Left lung (tissue), 10 donors: ENCODE measurements around the gene ELF5. TPM values are rescaled to one million over a fixed set of nuclear protein-coding genes. Genes with fewer than 3 reads are reported as not detected.

ENCODE experiments used
- ATAC-seq: fragments of 200-7000 bp; cut with Tn5 transposase; one replicate; pipeline ENCODE4 v1.9.1; 2020; ENCODE audit warnings: moderate library complexity
- DNase-seq, 4 donors: peaks; one replicate each; pipeline ENCODE4 v3.0.0-alpha.2; 2013 to 2020
- H3K27ac ChIP-seq, 2 donors: fragments of 200-600 bp; sonication (generic) in 1 of 2; one replicate each; pipeline versions ENCODE4 v1.5.0 to v1.8.0; 2020 to 2021
- H3K27me3 ChIP-seq, 2 donors: fragments of 200-600 bp; sonication (generic) in 1 of 2; one replicate each; pipeline versions ENCODE4 v1.5.0 to v1.8.0; 2020 to 2021
- H3K36me3 ChIP-seq, 2 donors: fragments of 200-600 bp; sonication (generic) in 1 of 2; one replicate each; pipeline versions ENCODE4 v1.5.0 to v1.8.0; 2020 to 2021
- H3K4me1 ChIP-seq, 2 donors: fragments of 200-600 bp; one replicate each; pipeline ENCODE4 v1.8.0; 2021
- H3K4me3 ChIP-seq, 2 donors: fragments of 200-600 bp; sonication (generic) in 1 of 2; one replicate each; pipeline versions ENCODE4 v1.5.0 to v1.8.0; 2020 to 2021; ENCODE audit warnings: mild to moderate bottlenecking in 1 of 2
- H3K9me3 ChIP-seq, 2 donors: fragments of 200-600 bp; sonication (generic) in 1 of 2; one replicate each; pipeline versions ENCODE4 v1.5.0 to v1.8.0; 2020 to 2021
- intact Hi-C, 2 donors: fragments of 100-400 bp; cut with DNase I; formaldehyde crosslinking; loops; one replicate each; pipeline versions ENCODE4 v1.11.2 to v1.14.2; 2022
- polyA plus RNA-seq, 6 donors: library from polyadenylated mRNA; unstranded; fragments of 120-200 nt; gene quantifications; one replicate each; pipeline ENCODE4 v1.2.1, GENCODE V29; 2013; ENCODE audit not compliant: insufficient read length in 6 of 6
- total RNA-seq, 2 donors: library from RNA; stranded (reverse); fragmentation: NEBNext Ultra II Directional; extraction: Animal tissue kit (Norgen Biotek cat#: 25700); gene quantifications; one replicate each; pipeline ENCODE4 v1.2.1, GENCODE V29; 2021
- TF ChIP-seq, protein P1 (sequence below), 2 donors: fragments of 200-600 bp; sonication (generic) in 1 of 2; IDR thresholded peaks; one replicate each; pipeline versions ENCODE4 v1.5.0 to v1.8.0; 2021; ENCODE audit warnings: antibody characterized with exemption in 2 of 2
- donor health status: DM: no; HTN: yes; CAD: no.
- donor health status: DM: no; HTN: no; CAD: no.

The ELF5 gene
- total and polyA plus RNA-seq, 8 donors: 5.1 to 41.7 (median 28.4) TPM

DNA sequence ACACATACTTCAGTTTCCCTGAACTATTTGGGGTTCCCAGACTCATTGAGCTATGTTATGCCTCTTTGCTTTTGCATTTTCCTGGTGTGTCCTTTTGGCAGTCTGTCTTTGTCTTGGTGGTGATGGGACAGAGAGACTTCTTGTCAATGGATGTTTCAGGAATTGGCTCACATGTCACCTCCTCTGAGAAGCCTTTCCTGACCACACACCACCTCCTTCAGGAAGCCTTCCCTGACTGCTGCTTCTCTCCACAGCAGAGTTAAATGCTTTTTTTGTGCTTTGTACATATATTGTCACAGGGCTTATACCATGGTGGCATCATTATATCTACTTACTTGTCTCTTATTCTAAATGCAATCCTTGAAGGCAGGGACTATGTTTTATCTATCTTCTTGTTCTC, 28.5 kb upstream of the ELF5 start:
- Histone ChIP-seq H3K4me3 (no peak overlapping the region), H3K4me1 (no peaks in the 10 kb centered on the region), H3K36me3 (no peaks in the 10 kb centered on the region), H3K9me3 (no peaks in the 10 kb centered on the region), H3K27ac (no peak overlapping the region), H3K27me3 (peaks cover 0 to 12% of the 10 kb centered on the region in 2 donors)
- DNase-seq (no peak), ATAC-seq (no peak)
- TF ChIP-seq, protein P1, sequence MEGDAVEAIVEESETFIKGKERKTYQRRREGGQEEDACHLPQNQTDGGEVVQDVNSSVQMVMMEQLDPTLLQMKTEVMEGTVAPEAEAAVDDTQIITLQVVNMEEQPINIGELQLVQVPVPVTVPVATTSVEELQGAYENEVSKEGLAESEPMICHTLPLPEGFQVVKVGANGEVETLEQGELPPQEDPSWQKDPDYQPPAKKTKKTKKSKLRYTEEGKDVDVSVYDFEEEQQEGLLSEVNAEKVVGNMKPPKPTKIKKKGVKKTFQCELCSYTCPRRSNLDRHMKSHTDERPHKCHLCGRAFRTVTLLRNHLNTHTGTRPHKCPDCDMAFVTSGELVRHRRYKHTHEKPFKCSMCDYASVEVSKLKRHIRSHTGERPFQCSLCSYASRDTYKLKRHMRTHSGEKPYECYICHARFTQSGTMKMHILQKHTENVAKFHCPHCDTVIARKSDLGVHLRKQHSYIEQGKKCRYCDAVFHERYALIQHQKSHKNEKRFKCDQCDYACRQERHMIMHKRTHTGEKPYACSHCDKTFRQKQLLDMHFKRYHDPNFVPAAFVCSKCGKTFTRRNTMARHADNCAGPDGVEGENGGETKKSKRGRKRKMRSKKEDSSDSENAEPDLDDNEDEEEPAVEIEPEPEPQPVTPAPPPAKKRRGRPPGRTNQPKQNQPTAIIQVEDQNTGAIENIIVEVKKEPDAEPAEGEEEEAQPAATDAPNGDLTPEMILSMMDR (IDR thresholded peaks at IDR 0.05): no peak
- intact Hi-C loops: no loop called here

DNA sequence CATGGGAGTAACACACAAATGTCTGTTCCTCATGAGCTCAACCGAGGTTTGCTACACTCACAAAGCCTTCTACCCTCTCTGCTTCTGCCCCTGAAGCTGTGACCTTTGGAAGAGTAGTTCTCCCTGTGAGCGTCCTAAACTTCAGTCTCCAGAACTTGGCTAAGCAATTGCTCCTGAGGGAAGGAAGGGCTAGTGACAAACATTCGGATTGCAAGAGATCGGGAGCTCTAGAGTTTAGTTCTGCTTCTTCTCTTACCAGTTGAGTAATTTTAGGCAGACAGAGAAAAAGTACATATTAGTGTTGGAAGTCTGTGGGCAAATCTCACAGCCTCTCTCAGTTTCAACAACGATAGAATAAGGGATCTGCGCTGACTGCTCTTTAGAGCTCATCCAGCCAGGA, 27.3 kb upstream of the ELF5 start:
- Histone ChIP-seq H3K9me3 (no peaks in the 10 kb centered on the region), H3K36me3 (no peaks in the 10 kb centered on the region), H3K4me1 (no peaks in the 10 kb centered on the region), H3K4me3 (no peak overlapping the region), H3K27me3 (peaks cover 0 to 16% of the 10 kb centered on the region in 2 donors), H3K27ac (no peak overlapping the region)
- TF ChIP-seq, protein P1 (IDR thresholded peaks at IDR 0.05): no peak
- ATAC-seq (no peak), DNase-seq (no peak)
- intact Hi-C loops: no loop called here

DNA sequence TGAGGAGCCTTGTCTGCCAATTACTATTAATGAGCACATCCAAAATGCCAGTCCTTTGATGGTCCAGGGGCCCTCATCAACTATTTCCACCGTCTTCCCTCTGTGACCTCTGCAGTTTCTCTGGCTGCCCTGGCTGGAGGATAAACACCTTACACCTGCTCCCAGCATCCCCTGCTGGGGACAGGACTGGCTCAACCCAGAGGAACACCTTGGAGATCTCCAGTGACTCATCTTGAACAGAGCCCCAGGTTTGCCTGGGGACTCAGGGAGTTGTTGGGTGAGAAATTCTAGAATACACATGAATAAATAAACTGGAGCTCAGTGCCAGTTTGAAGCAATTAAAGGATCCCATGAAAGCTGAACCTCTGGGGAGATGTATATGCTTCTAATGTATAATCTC, 24.0 kb upstream of the ELF5 start:
- TF ChIP-seq, protein P1 (IDR thresholded peaks at IDR 0.05): no peak
- ATAC-seq: no peak
- Histone ChIP-seq H3K4me3 (no peak overlapping the region), H3K27ac (no peak overlapping the region), H3K27me3 (peaks cover 0 to 16% of the 10 kb centered on the region in 2 donors), H3K4me1 (no peaks in the 10 kb centered on the region), H3K36me3 (no peaks in the 10 kb centered on the region), H3K9me3 (peaks cover 0 to 9% of the 10 kb centered on the region in 2 donors)
- intact Hi-C loops: no loop called here
- no peak for DNase-seq

DNA sequence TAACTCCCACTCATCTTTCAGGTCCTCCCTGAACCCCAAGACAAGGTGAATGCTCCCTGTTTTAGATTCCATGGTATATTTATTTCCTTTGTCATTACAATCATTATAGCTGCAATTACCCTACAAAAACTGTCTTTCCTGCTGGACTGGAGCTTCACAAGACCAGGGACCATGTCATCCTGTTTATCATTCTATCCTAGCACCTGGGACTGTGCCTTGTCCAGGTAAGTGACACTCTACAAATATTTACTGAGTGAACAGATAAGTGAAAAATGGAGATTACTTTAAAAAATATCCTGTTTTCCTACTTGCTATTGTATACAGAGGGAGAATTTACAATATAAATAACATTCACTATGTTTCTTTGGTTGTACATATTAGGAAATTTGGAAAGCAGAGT, 22.5 kb upstream of the ELF5 start:
- intact Hi-C loops: no loop called here
- Histone ChIP-seq H3K27ac (no peak overlapping the region), H3K9me3 (peaks cover 0 to 9% of the 10 kb centered on the region in 2 donors), H3K4me3 (no peak overlapping the region), H3K27me3 (peaks cover 0 to 9% of the 10 kb centered on the region in 2 donors), H3K4me1 (no peaks in the 10 kb centered on the region), H3K36me3 (no peaks in the 10 kb centered on the region)
- DNase-seq: no peak
- TF ChIP-seq, protein P1 (IDR thresholded peaks at IDR 0.05): no peak
- no peak for ATAC-seq

DNA sequence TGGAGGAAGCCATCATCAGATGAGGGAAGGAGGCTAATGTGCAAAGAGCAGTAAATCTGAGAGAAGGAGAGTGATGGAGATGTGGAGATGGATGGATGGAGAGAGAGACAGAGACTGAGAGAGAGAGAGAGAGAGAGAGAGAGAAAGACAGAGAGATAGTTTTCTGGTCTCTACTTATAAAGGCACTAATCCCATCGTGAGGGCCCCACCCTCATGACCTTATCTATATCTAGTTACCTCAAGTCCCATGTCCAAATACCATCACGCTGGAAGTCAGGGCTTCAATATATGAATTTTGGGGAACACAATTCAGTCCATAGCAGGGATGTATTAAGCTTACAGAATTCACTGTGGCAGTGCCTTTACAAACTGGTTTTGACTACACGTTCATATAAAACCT, 21.2 kb upstream of the ELF5 start:
- DNase-seq: no peak
- intact Hi-C loops: no loop called here
- TF ChIP-seq, protein P1 (IDR thresholded peaks at IDR 0.05): no peak
- H3K4me1 ChIP-seq: no peaks in the 10 kb centered on the region
- ATAC-seq: no peak
- no peaks in the 10 kb centered on the region for H3K36me3 ChIP-seq
- H3K27ac ChIP-seq: no peak overlapping the region
- peaks cover 0 to 5% of the 10 kb centered on the region in 2 donors for H3K27me3 ChIP-seq
- H3K9me3 ChIP-seq: peaks cover 0 to 9% of the 10 kb centered on the region in 2 donors
- H3K4me3 ChIP-seq: no peak overlapping the region
